Peyer's patch (tissue), 4 donors: Measurements from ENCODE around the gene CD38.

Experiments used
- POLR2A ChIP-seq, 2 donors: fragments of 450-650 bp; IDR thresholded peaks; one replicate each; pipeline ENCODE4 v1.5.1; 2017; ENCODE audit warnings: antibody characterized with exemption in 2 of 2, mild to moderate bottlenecking in 2 of 2, moderate library complexity in 2 of 2
- TF ChIP-seq, protein P1 (sequence below), 6 experiments: fragments of 450-650 bp in 4 of 6; fragments of 200-600 bp in 2 of 6; sonication (generic) in 1 of 6; IDR thresholded peaks; one replicate each; pipeline ENCODE4 v1.5.1; 2017 to 2019; ENCODE audit warnings: antibody characterized with exemption in 6 of 6, mild to moderate bottlenecking in 3 of 6, moderate library complexity in 1 of 6

- TF ChIP-seq, protein P1, sequence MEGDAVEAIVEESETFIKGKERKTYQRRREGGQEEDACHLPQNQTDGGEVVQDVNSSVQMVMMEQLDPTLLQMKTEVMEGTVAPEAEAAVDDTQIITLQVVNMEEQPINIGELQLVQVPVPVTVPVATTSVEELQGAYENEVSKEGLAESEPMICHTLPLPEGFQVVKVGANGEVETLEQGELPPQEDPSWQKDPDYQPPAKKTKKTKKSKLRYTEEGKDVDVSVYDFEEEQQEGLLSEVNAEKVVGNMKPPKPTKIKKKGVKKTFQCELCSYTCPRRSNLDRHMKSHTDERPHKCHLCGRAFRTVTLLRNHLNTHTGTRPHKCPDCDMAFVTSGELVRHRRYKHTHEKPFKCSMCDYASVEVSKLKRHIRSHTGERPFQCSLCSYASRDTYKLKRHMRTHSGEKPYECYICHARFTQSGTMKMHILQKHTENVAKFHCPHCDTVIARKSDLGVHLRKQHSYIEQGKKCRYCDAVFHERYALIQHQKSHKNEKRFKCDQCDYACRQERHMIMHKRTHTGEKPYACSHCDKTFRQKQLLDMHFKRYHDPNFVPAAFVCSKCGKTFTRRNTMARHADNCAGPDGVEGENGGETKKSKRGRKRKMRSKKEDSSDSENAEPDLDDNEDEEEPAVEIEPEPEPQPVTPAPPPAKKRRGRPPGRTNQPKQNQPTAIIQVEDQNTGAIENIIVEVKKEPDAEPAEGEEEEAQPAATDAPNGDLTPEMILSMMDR (IDR thresholded peaks at IDR 0.05) = no peak
- TF ChIP-seq POLR2A (IDR thresholded peaks at IDR 0.05) = no peak
These were observed 105.6 kb downstream of the CD38 start for GRCh38 chr4:15883610-15884243.
